Amygdala (tissue), 56 donors: ENCODE measurements around the gene CCNI.
A peak's percentile ranks its signal among the peaks of the same experiment; 100 is the strongest.
"Not testable (repeated sequence)": the region's sequence is repeated elsewhere in the genome, so short reads cannot be mapped to it uniquely, and the experiment has no call there.

ENCODE experiments used
- DNase-seq, 56 donors: peaks; one replicate each; lab custom pipeline; 2025; lab: John Stamatoyannopoulos, UW

The CCNI gene

GRCh38 chr4:77075869-77076799, at the start of gene CCNI:
Gene CCNI (minus strand): TSS chr4:77075989. CDS start chr4:77066362, 9,627 bp downstream.
- peak; percentile 63 to 100 (median 91) for DNase-seq

- no peak for DNase-seq
These were observed 48.8 kb upstream of the CCNI start for GRCh38 chr4:77124576-77124975.

GRCh38 chr4:77123411-77123810, 47.6 kb upstream of the CCNI start:
- DNase-seq, result no peak

- no peak for DNase-seq
These were observed 46.9 kb upstream of the CCNI start for GRCh38 chr4:77122656-77123055.

- no peak for DNase-seq
These were observed 46.0 kb upstream of the CCNI start for GRCh38 chr4:77121736-77122240.

GRCh38 chr4:77120886-77121508, 45.2 kb upstream of the CCNI start:
- peak in 3 of 56 donors; percentile 2 to 12 (median 6) for DNase-seq

GRCh38 chr4:77117721-77118120, 41.9 kb upstream of the CCNI start:
- no peak for DNase-seq

GRCh38 chr4:77113069-77113468, 37.3 kb upstream of the CCNI start:
- no peak for DNase-seq

- DNase-seq, result peak in 1 of 56 donors; percentile 3
These were observed 34.9 kb upstream of the CCNI start for GRCh38 chr4:77110730-77111129.

GRCh38 chr4:77104791-77105540, 29.2 kb upstream of the CCNI start:
- peak in 11 of 56 donors; percentile 2 to 34 (median 7) for DNase-seq

- no peak for DNase-seq
These were observed 28.6 kb upstream of the CCNI start for GRCh38 chr4:77104388-77104787.

GRCh38 chr4:77100234-77100633, 24.4 kb upstream of the CCNI start:
- no peak for DNase-seq

- no peak for DNase-seq
These were observed 21.8 kb upstream of the CCNI start for GRCh38 chr4:77097611-77098010.

- peak in 50 of 56 donors; percentile 1 to 88 (median 44) for DNase-seq
These were observed 19.5 kb upstream of the CCNI start for GRCh38 chr4:77095101-77095821.

GRCh38 chr4:77094496-77094895, 18.7 kb upstream of the CCNI start:
- DNase-seq, result no peak

- DNase-seq, result no peak
These were observed 17.6 kb upstream of the CCNI start for GRCh38 chr4:77093401-77093800.

- no peak for DNase-seq
These were observed 17.2 kb upstream of the CCNI start for GRCh38 chr4:77092975-77093374.

GRCh38 chr4:77089866-77090265, 14.1 kb upstream of the CCNI start:
- DNase-seq, result no peak

- not testable (repeated sequence) for DNase-seq
These were observed 11.2 kb upstream of the CCNI start for GRCh38 chr4:77087027-77087426.

GRCh38 chr4:77084019-77084639, 8.3 kb upstream of the CCNI start:
- DNase-seq, result no peak
